ENCODE measurements around the gene SLCO1C1. TPM values are rescaled to one million over a fixed set of nuclear protein-coding genes. Genes with fewer than 3 reads are reported as not detected.
"Not testable (repeated sequence)": the region's sequence is repeated elsewhere in the genome, so short reads cannot be mapped to it uniquely, and the experiment has no call there.

The SLCO1C1 gene
- total RNA-seq, 2 donors from 2014 or later = 0.33 to 1.0 TPM

- Histone ChIP-seq H3K9me3 (no peaks in the 10 kb centered on the region), H3K36me3 (replicated peaks in 1 of 2; ENCODE audit: insufficient read depth in 1 of 2, low read depth in 2 of 2) (no peaks in the 10 kb centered on the region), H3K4me1 (no peaks in the 10 kb centered on the region), H3K27ac (no peak overlapping the region), H3K27me3 (no peaks in the 10 kb centered on the region), H3K4me3 (no peak overlapping the region)
- 60 to 73% methylated on average over 2 of the region's 2 CpGs for WGBS, 2 donors
- TF ChIP-seq CTCF (IDR thresholded peaks at IDR 0.05) (no peak), POLR2A (IDR thresholded peaks at IDR 0.05) (no peak)
- intact Hi-C loops (cut with DNase I) = no loop called here
- ATAC-seq (no peak), DNase-seq (no peak)
Observed at GRCh38 chr12:20778969-20779368, 83.8 kb downstream of the SLCO1C1 start.

- 43 to 77% methylated on average over 3 of the region's 3 CpGs for WGBS, 2 donors
- DNase-seq; intact Hi-C loops (cut with DNase I); H3K27me3 ChIP-seq; H3K9me3 ChIP-seq; H3K36me3 ChIP-seq (replicated peaks in 1 of 2; ENCODE audit: insufficient read depth in 1 of 2, low read depth in 2 of 2); H3K4me3 ChIP-seq; ATAC-seq; H3K4me1 ChIP-seq; H3K27ac ChIP-seq: not testable (repeated sequence)
Observed at GRCh38 chr12:20779971-20780370, 84.8 kb downstream of the SLCO1C1 start.

GRCh38 chr12:20783796-20784357, 88.7 kb downstream of the SLCO1C1 start:
- H3K4me1 ChIP-seq; H3K9me3 ChIP-seq; ATAC-seq; H3K27me3 ChIP-seq; H3K27ac ChIP-seq; intact Hi-C loops (cut with DNase I); H3K36me3 ChIP-seq (replicated peaks in 1 of 2; ENCODE audit: insufficient read depth in 1 of 2, low read depth in 2 of 2); H3K4me3 ChIP-seq; DNase-seq: not testable (repeated sequence)
- 90 to 91% methylated on average over 11 to 13 of the region's 13 CpGs for WGBS, 2 donors

DNA sequence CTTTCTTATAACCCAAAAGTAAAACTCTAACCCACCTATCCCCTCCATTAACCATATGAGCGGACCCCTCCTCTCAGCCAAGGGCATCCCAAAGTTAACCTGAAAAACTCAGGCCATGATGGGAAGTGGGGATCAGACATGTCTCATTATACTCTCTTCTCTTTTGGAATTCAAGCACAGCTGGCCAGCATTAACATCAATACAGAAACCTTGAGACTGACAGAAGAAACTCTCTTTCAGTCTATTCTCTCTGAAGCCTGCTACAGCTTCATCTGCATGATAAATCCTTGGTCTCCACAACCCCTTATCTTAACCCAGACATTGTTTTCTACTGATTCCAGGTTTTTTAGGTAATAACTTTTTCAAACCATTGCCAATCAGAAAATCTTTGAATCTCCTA, 97.8 kb downstream of the SLCO1C1 start:
- Histone ChIP-seq H3K27me3 (no peaks in the 10 kb centered on the region), H3K4me3 (no peak overlapping the region), H3K36me3 (replicated peaks in 1 of 2; ENCODE audit: insufficient read depth in 1 of 2, low read depth in 2 of 2) (no peaks in the 10 kb centered on the region), H3K27ac (no peak overlapping the region), H3K4me1 (no peaks in the 10 kb centered on the region), H3K9me3 (no peaks in the 10 kb centered on the region)
- no peak for DNase-seq
- TF ChIP-seq POLR2A (IDR thresholded peaks at IDR 0.05) (no peak), CTCF (IDR thresholded peaks at IDR 0.05) (no peak)
- WGBS, 2 donors = 50 to 61% methylated on average over 1 of the region's 1 CpG
- intact Hi-C loops (cut with DNase I) = no loop called here
- no peak for ATAC-seq

DNA sequence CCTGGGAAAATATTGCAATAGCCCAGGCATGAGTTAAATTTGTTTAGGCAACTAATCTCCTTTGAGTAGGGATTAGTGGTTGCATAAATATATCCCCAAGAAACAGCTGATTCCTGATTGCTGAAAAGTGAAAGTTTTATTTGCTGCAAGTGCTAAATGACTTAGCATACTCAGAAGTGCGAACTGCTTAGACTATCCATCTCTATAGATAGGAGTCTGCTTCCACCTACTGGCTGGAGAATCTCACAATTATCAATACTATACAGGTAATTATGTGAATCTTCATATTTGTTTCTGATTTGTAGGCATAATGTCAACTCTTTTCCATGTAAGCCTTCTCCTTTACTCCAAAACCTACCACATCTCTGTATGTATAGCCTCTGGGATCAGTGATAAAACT, 103.4 kb downstream of the SLCO1C1 start:
- no peaks in the 10 kb centered on the region for H3K36me3 ChIP-seq (replicated peaks in 1 of 2; ENCODE audit: insufficient read depth in 1 of 2, low read depth in 2 of 2)
- no peak for DNase-seq
- H3K4me1 ChIP-seq = no peaks in the 10 kb centered on the region
- no peak overlapping the region for H3K27ac ChIP-seq
- no peak for ATAC-seq
- no peak overlapping the region for H3K4me3 ChIP-seq
- H3K27me3 ChIP-seq = no peaks in the 10 kb centered on the region
- intact Hi-C loops (cut with DNase I) = no loop called here
- H3K9me3 ChIP-seq = no peaks in the 10 kb centered on the region
- TF ChIP-seq POLR2A (IDR thresholded peaks at IDR 0.05) (no peak), CTCF (IDR thresholded peaks at IDR 0.05) (peak in 4 of 7 experiments; percentile 38 to 53 (median 40))
- WGBS, 2 donors = 21 to 23% methylated on average over 1 of the region's 1 CpG

GRCh38 chr12:20800160-20800559, 105.0 kb downstream of the SLCO1C1 start:
- H3K36me3 ChIP-seq (replicated peaks in 1 of 2; ENCODE audit: insufficient read depth in 1 of 2, low read depth in 2 of 2) = no peaks in the 10 kb centered on the region
- no peak overlapping the region for H3K27ac ChIP-seq
- H3K4me3 ChIP-seq = no peak overlapping the region
- intact Hi-C loops (cut with DNase I) = no loop called here
- no peaks in the 10 kb centered on the region for H3K4me1 ChIP-seq
- no peak for TF ChIP-seq POLR2A (IDR thresholded peaks at IDR 0.05)
- TF ChIP-seq CTCF (IDR thresholded peaks at IDR 0.05) = no peak
- ATAC-seq (no peak), DNase-seq (no peak)
- H3K27me3 ChIP-seq = no peaks in the 10 kb centered on the region
- H3K9me3 ChIP-seq = no peaks in the 10 kb centered on the region
- 68 to 79% methylated on average over 1 of the region's 1 CpG for WGBS, 2 donors
